Astrocyte (in vitro differentiated cells and primary cell): ENCODE measurements around the gene RAPSN. TPM values are rescaled to one million over a fixed set of nuclear protein-coding genes. Genes with fewer than 3 reads are reported as not detected.

Source experiments
- DNase-seq: peaks from one replicate; pipeline ENCODE4 v3.0.0-alpha.2; 2010; ENCODE audit warnings: low read depth
- FAIRE-seq: peaks from 2 replicates; lab custom pipeline; 2011; peaks lifted over from hg19 to GRCh38; lab: Jason Lieb, UNC
- H2AFZ ChIP-seq: 2 replicates; pipeline ENCODE4 v1.6.0; 2012; ENCODE audit warnings: low read depth, low read length, inconsistent platforms
- H3K27ac ChIP-seq: 2 replicates; pipeline ENCODE4 v1.5.1; 2011; ENCODE audit warnings: low read depth, low read length, inconsistent platforms
- H3K27me3 ChIP-seq: 2 replicates; pipeline ENCODE4 v1.6.0; 2011; ENCODE audit warnings: low read length, inconsistent platforms; ENCODE audit not compliant: insufficient read depth
- H3K36me3 ChIP-seq: 2 replicates; pipeline ENCODE4 v1.5.1; 2011; ENCODE audit warnings: low read length, inconsistent platforms; ENCODE audit not compliant: insufficient read depth
- H3K4me1 ChIP-seq: 2 replicates; pipeline ENCODE4 v1.5.1; 2011; ENCODE audit warnings: low read length, inconsistent platforms; ENCODE audit not compliant: insufficient read depth
- H3K4me2 ChIP-seq: 2 replicates; pipeline ENCODE4 v1.6.0; 2012; ENCODE audit warnings: low read length, inconsistent platforms
- H3K4me3 ChIP-seq: 2 replicates; pipeline ENCODE4 v1.5.1; 2011; ENCODE audit warnings: low read depth, mild to moderate bottlenecking, low read length, inconsistent platforms; ENCODE audit not compliant: insufficient read depth
- H3K79me2 ChIP-seq: 2 replicates; pipeline ENCODE4 v1.6.0; 2012; ENCODE audit warnings: mild to moderate bottlenecking, low read length, inconsistent platforms; ENCODE audit not compliant: insufficient read depth
- H3K9ac ChIP-seq: 2 replicates; pipeline ENCODE4 v1.6.0; 2012; ENCODE audit warnings: mild to moderate bottlenecking, low read length, inconsistent platforms
- H3K9me3 ChIP-seq: 2 replicates; pipeline ENCODE4 v1.5.1; 2012; ENCODE audit warnings: low read depth, mild to moderate bottlenecking, low read length, inconsistent platforms; ENCODE audit not compliant: insufficient read depth
- H4K20me1 ChIP-seq: 2 replicates; pipeline ENCODE4 v1.6.0; 2012; ENCODE audit warnings: low read length, inconsistent platforms; ENCODE audit not compliant: insufficient read depth
- H3K27ac Mint-ChIP-seq: one replicate; pipeline ENCODE4 v1.8.0; 2021; ENCODE audit warnings: mild to moderate bottlenecking, mixed read lengths; ENCODE audit not compliant: unreplicated experiment
- H3K27me3 Mint-ChIP-seq: one replicate; pipeline ENCODE4 v1.8.0; 2021; ENCODE audit warnings: low read depth, mixed read lengths; ENCODE audit not compliant: unreplicated experiment
- H3K36me3 Mint-ChIP-seq: one replicate; pipeline ENCODE4 v1.8.0; 2021; ENCODE audit warnings: low read depth, mixed read lengths; ENCODE audit not compliant: unreplicated experiment
- H3K4me1 Mint-ChIP-seq: one replicate; pipeline ENCODE4 v1.8.0; 2021; ENCODE audit warnings: low read depth, mixed read lengths; ENCODE audit not compliant: unreplicated experiment
- H3K4me3 Mint-ChIP-seq: one replicate; pipeline ENCODE4 v1.8.0; 2021; ENCODE audit warnings: mild to moderate bottlenecking, moderate library complexity, mixed read lengths; ENCODE audit not compliant: unreplicated experiment
- H3K9me3 Mint-ChIP-seq: one replicate; pipeline ENCODE4 v1.8.0; 2021; ENCODE audit warnings: mild to moderate bottlenecking, mixed read lengths; ENCODE audit not compliant: unreplicated experiment
- CTCF ChIP-seq: IDR thresholded peaks from 2 replicates; pipeline ENCODE4 v1.5.1; 2011; ENCODE audit warnings: low read depth, mild to moderate bottlenecking, inconsistent platforms, low read length, moderate library complexity; ENCODE audit not compliant: insufficient read depth
- EZH2 ChIP-seq: IDR thresholded peaks from 2 replicates; pipeline ENCODE4 v1.6.1; 2012; ENCODE audit warnings: mild to moderate bottlenecking, low read length, inconsistent platforms; ENCODE audit not compliant: insufficient read depth
- microRNA-seq: library from miRNA; unstranded; fragments of <30 nt; microRNA quantifications from one replicate; pipeline ENCODE4 v1.2.0, GENCODE V29; 2020
- total RNA-seq: library from RNA; stranded (reverse); gene quantifications from 2 replicates; pipeline ENCODE4 v1.2.1, GENCODE V29; 2021

Gene RAPSN
- total RNA-seq, 1 donor from 2014 or later, result 0.86 TPM

GRCh38 chr11:47387944-47388696, 60.8 kb downstream of the RAPSN start:
- DNase-seq, result no peak
- Histone ChIP-seq H3K27ac (no peak overlapping the region), H3K4me3 (no peak overlapping the region), H3K27me3 (no peaks in the 10 kb centered on the region), H3K4me2 (no peak overlapping the region), H3K79me2 (no peaks in the 10 kb centered on the region), H3K9me3 (no peaks in the 10 kb centered on the region), H4K20me1 (no peaks in the 10 kb centered on the region), H2AFZ (no peak overlapping the region), H3K36me3 (no peaks in the 10 kb centered on the region), H3K9ac (no peak overlapping the region), H3K4me1 (no peaks in the 10 kb centered on the region)
- Mint-ChIP-seq H3K9me3 (no peaks in the 10 kb centered on the region), H3K27ac (no peak overlapping the region), H3K36me3 (no peaks in the 10 kb centered on the region), H3K4me1 (peaks cover 10% of the 10 kb centered on the region), H3K4me3 (no peak overlapping the region), H3K27me3 (peaks cover 5% of the 10 kb centered on the region)
- no peak for TF ChIP-seq EZH2
- no peak for TF ChIP-seq CTCF
- FAIRE-seq, result no peak

Small RNAs within 50 kb of the gene (microRNA-seq; reads per million reads assigned to microRNA genes)
- gene MIR4487, result not detected

Other genes with a start within 250 kb of the RAPSN start
- 40.0 and 47.0 TPM in 2 replicates for gene DDB2, start 234.2 kb downstream of the RAPSN start, total RNA-seq
- 40.8 and 42.2 TPM in 2 replicates for gene ACP2, start 200.3 kb downstream of the RAPSN start, total RNA-seq
- 9.8 and 11.2 TPM in 2 replicates for gene NR1H3, start 191.1 kb downstream of the RAPSN start, total RNA-seq
- 22.9 and 24.1 TPM in 2 replicates for gene MADD, start 179.0 kb downstream of the RAPSN start, total RNA-seq
- gene MYBPC3, start 96.4 kb downstream of the RAPSN start, total RNA-seq, result not detected in 2 replicates
- gene SPI1, start 70.6 kb downstream of the RAPSN start, total RNA-seq, result not detected in 2 replicates
- gene SLC39A13, start 40.5 kb downstream of the RAPSN start, total RNA-seq, result 76.6 and 92.7 TPM in 2 replicates
- gene PSMC3, start 22.7 kb downstream of the RAPSN start, total RNA-seq, result 124 and 130 TPM in 2 replicates
- 92.8 and 101 TPM in 2 replicates for gene CELF1, start 104.0 kb upstream of the RAPSN start, total RNA-seq
- 32.4 and 33.9 TPM in 2 replicates for gene PTPMT1, start 116.5 kb upstream of the RAPSN start, total RNA-seq
- 11.9 and 12.5 TPM in 2 replicates for gene KBTBD4, start 129.8 kb upstream of the RAPSN start, total RNA-seq
- gene NDUFS3, start 129.9 kb upstream of the RAPSN start, total RNA-seq, result 80.7 and 88.7 TPM in 2 replicates
- 0.16 TPM in 1 of 2 replicates, not detected in the other for gene FAM180B, start 137.5 kb upstream of the RAPSN start, total RNA-seq
- 0.20 TPM in 1 of 2 replicates, not detected in the other for gene C1QTNF4, start 145.3 kb upstream of the RAPSN start, total RNA-seq
- gene MTCH2, start 193.4 kb upstream of the RAPSN start, total RNA-seq, result 99.8 and 103 TPM in 2 replicates